ENCODE data around the gene FMN1.

- TF ChIP-seq CTCF (IDR thresholded peaks at IDR 0.05) (no peak), POLR2A (IDR thresholded peaks at IDR 0.05) (no peak)
Observed at GRCh38 chr15:32956711-32957110, 237.8 kb downstream of the FMN1 start.

Measured in body of pancreas (tissue), 4 donors.